Activated naive CD8-positive, alpha-beta T cell treated with anti-CD3 and anti-CD28 coated beads for 36 hours (primary cell): ENCODE measurements around the gene COG2. TPM values are rescaled to one million over a fixed set of nuclear protein-coding genes. Genes with fewer than 3 reads are reported as not detected.
"Not testable (repeated sequence)": the region's sequence is repeated elsewhere in the genome, so short reads cannot be mapped to it uniquely, and the experiment has no call there.

Experiments used
- DNase-seq: peaks from one replicate; pipeline ENCODE4 v3.0.0; 2021
- H3K27ac Mint-ChIP-seq: one replicate; pipeline ENCODE4 v1.8.0; 2022; ENCODE audit warnings: mild to moderate bottlenecking, moderate library complexity, mixed read lengths
- H3K27me3 Mint-ChIP-seq: one replicate; pipeline ENCODE4 v1.8.0; 2022; ENCODE audit warnings: mild to moderate bottlenecking, mixed read lengths
- H3K36me3 Mint-ChIP-seq: one replicate; pipeline ENCODE4 v1.8.0; 2021; ENCODE audit warnings: mild to moderate bottlenecking, mixed read lengths
- H3K4me1 Mint-ChIP-seq: one replicate; pipeline ENCODE4 v1.8.0; 2021; ENCODE audit warnings: mixed read lengths
- H3K4me3 Mint-ChIP-seq: one replicate; pipeline ENCODE4 v1.8.0; 2022; ENCODE audit warnings: mild to moderate bottlenecking, moderate library complexity, mixed read lengths
- H3K9me3 Mint-ChIP-seq: one replicate; pipeline ENCODE4 v1.8.0; 2022; ENCODE audit warnings: mixed read lengths
- total RNA-seq, 2 experiments: library from RNA; stranded (reverse); gene quantifications; one replicate each; pipeline ENCODE4 v1.2.3, GENCODE V29; 2021

Gene COG2
- total RNA-seq, 2 experiments from 2014 or later: 41.0 to 41.7 TPM

DNA sequence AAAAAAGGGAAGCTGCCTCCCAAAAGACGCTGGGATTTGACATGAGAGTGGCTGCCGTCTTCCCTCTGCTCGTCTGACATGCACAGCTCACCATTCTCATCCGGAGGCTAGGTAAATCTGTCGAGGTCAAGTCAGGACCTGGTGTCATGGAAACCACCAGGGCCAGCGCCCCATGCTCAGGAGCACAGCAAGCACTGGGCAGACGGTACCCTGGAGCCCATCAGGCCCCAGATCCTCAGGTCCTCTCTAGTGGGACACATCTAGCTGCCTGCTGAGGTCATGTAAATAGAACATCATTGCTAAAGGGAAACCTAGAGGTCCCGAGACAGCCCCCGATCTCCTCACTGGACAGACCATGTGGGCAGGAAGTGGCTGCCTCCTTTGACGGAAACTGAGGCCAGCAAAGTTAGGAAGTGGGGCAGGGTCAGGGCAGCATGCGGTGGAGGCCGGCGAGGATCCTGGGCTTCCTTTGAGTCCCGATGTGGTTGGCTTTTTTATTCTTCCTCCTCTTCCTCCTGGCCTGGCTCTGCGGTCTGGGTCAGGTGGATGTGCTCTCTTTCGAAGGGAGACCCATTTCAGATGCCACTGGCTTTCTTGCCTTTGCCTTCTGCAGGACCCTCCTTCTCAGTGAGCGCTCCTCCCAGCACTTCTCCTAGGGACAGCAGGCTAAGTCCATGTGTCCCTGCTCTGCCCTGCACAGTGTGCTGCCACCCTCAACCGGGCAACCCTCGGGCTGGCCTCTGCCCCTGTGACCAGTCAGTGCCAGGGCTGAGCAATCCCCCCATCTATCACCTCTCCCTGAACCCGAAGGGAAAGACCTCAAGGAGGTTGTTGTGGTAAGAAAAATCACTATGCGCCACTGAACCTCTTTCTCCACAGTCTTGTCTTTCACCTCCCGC is 65.7 kb downstream of the COG2 start:
- Mint-ChIP-seq H3K4me3 (no peak overlapping the region), H3K27ac (no peak overlapping the region)

GRCh38 chr1:230708631-230709580 is 66.6 kb downstream of the COG2 start:
- no peak overlapping the region for H3K4me3 Mint-ChIP-seq
- H3K36me3 Mint-ChIP-seq: no peaks in the 10 kb centered on the region
- DNase-seq: no peak
- no peak overlapping the region for H3K27ac Mint-ChIP-seq
- H3K27me3 Mint-ChIP-seq: peaks cover 11% of the 10 kb centered on the region
- H3K4me1 Mint-ChIP-seq: no peaks in the 10 kb centered on the region
- H3K9me3 Mint-ChIP-seq: no peaks in the 10 kb centered on the region

More for the DNA sequence above, 65.7 kb downstream of the COG2 start:
- no peaks in the 10 kb centered on the region for H3K36me3 Mint-ChIP-seq
- peaks cover 11% of the 10 kb centered on the region for H3K27me3 Mint-ChIP-seq
- H3K4me1 Mint-ChIP-seq: no peaks in the 10 kb centered on the region
- DNase-seq: no peak
- H3K9me3 Mint-ChIP-seq: no peaks in the 10 kb centered on the region

DNA sequence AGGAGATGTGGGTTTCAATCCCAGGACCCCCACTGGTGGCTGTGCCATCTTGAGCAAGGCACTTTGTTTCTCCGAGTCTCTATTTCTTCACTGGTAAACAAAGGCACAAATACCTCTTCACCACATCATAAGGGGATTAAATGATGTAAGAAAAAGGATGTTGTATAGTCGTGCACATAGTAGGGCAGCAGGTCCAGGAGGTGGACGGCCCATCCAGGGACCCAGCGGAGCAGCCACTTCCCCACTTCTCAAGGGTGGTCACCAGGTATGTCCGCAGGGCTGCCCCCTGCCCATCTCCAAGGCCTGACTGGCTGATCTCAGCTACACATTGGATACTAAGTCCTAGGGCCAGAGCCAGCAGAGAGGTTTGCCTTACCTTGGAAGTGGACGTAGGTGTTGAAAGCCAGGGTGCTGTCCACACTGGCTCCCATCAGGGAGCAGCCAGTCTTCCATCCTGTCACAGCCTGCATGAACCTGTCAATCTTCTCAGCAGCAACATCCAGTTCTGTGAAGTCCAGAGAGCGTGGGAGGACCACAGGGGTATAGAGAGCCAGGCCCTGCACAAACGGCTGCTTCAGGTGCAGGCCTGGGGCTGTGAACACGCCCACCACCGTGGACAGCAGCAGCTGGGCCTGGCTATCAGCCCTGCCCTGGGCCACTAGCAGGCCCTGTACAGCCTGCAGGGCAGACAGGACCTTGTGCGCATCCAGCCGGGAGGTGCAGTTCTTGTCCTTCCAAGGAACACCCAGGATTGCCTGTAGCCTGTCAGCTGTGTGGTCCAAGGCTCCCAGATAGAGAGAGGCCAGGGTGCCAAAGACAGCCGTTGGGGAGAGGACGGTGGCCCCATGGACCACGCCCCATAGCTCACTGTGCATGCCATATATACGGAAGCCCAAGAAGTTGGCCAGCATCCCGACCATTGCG is 67.6 kb downstream of the COG2 start:
- Mint-ChIP-seq H3K4me3 (no peak overlapping the region), H3K36me3 (no peaks in the 10 kb centered on the region), H3K27me3 (peaks cover 10% of the 10 kb centered on the region), H3K4me1 (no peaks in the 10 kb centered on the region), H3K9me3 (no peaks in the 10 kb centered on the region), H3K27ac (no peak overlapping the region)
- no peak for DNase-seq

- H3K27ac Mint-ChIP-seq: no peak overlapping the region
- no peaks in the 10 kb centered on the region for H3K36me3 Mint-ChIP-seq
- H3K4me1 Mint-ChIP-seq: no peaks in the 10 kb centered on the region
- no peak overlapping the region for H3K4me3 Mint-ChIP-seq
- H3K27me3 Mint-ChIP-seq: peaks cover 10% of the 10 kb centered on the region
- DNase-seq: no peak
- no peaks in the 10 kb centered on the region for H3K9me3 Mint-ChIP-seq
These were observed 68.2 kb downstream of the COG2 start for GRCh38 chr1:230710543-230710904.

DNA sequence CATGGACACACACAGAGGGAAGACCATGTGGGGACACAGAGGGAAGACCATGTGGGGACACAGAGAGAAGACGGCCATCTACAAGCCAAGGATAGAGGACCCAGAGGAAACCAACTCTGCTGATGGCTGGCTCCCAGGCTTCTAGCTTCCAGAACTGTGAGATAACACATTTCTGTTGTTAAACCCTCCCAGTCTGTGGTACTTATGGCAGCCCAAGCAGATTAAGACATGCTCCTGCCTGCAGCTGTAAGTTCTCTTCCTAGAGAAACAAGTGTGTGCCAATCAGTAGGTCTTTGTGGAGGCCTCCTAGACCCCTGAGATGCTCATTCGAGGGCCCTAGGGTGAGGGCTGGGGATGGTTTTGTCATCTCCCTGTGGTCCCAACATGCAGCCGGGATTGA is 69.0 kb downstream of the COG2 start:
- H3K36me3 Mint-ChIP-seq: no peaks in the 10 kb centered on the region
- H3K4me1 Mint-ChIP-seq: no peaks in the 10 kb centered on the region
- H3K9me3 Mint-ChIP-seq: no peaks in the 10 kb centered on the region
- DNase-seq: no peak
- H3K27me3 Mint-ChIP-seq: peaks cover 10% of the 10 kb centered on the region
- H3K27ac Mint-ChIP-seq: no peak overlapping the region
- no peak overlapping the region for H3K4me3 Mint-ChIP-seq

- H3K9me3 Mint-ChIP-seq: peaks cover 3% of the 10 kb centered on the region
- DNase-seq: no peak
- no peak overlapping the region for H3K4me3 Mint-ChIP-seq
These were observed 70.2 kb downstream of the COG2 start for GRCh38 chr1:230712470-230712942.

GRCh38 chr1:230713138-230713537 is 70.9 kb downstream of the COG2 start:
- Mint-ChIP-seq H3K27ac (no peak overlapping the region), H3K4me1 (no peaks in the 10 kb centered on the region), H3K36me3 (no peaks in the 10 kb centered on the region)

More at GRCh38 chr1:230712470-230712942, 70.2 kb downstream of the COG2 start:
- H3K27me3 Mint-ChIP-seq: peaks cover 10% of the 10 kb centered on the region
- no peaks in the 10 kb centered on the region for H3K4me1 Mint-ChIP-seq
- no peaks in the 10 kb centered on the region for H3K36me3 Mint-ChIP-seq
- H3K27ac Mint-ChIP-seq: no peak overlapping the region

DNA sequence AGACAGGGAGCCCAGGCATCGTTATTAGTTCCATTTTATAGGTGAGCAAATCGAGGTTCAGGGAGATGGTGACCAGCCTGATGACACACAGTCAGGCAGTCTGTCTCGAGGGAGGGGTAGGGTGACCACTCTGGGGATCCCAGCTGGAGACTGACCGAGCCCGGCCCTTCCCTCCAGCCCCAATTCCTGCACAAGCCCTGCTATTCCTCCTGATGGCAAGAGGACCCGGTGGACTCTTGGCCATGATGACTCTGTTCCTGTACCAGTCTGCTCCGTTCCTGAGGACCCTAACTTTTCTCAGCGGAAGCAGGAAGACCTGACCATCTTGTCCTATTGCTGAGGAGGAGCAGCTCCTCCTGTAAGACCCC is 71.2 kb downstream of the COG2 start:
- no peaks in the 10 kb centered on the region for H3K4me1 Mint-ChIP-seq
- H3K9me3 Mint-ChIP-seq: peaks cover 3% of the 10 kb centered on the region
- DNase-seq: no peak
- H3K4me3 Mint-ChIP-seq: no peak overlapping the region
- no peaks in the 10 kb centered on the region for H3K36me3 Mint-ChIP-seq
- peaks cover 8% of the 10 kb centered on the region for H3K27me3 Mint-ChIP-seq
- no peak overlapping the region for H3K27ac Mint-ChIP-seq

More at GRCh38 chr1:230713138-230713537, 70.9 kb downstream of the COG2 start:
- H3K9me3 Mint-ChIP-seq: peaks cover 3% of the 10 kb centered on the region
- no peak overlapping the region for H3K4me3 Mint-ChIP-seq
- H3K27me3 Mint-ChIP-seq: peaks cover 6% of the 10 kb centered on the region
- DNase-seq: no peak

GRCh38 chr1:230713915-230714764 is 71.9 kb downstream of the COG2 start, which contains the start of gene AGT:
Gene AGT, minus strand, starts transcription at chr1:230714122. Its CDS starts 3,299 bp downstream, at chr1:230710823.
- DNase-seq: no peak
- H3K9me3 Mint-ChIP-seq: peaks cover 3% of the 10 kb centered on the region
- H3K4me3 Mint-ChIP-seq: no peak within 1 kb of the TSS
- H3K4me1 Mint-ChIP-seq: no peaks in the 10 kb centered on the region
- no peaks in the 10 kb centered on the region for H3K36me3 Mint-ChIP-seq
- no peak within 1 kb of the TSS for H3K27ac Mint-ChIP-seq
- peaks cover 10% of the 10 kb centered on the region for H3K27me3 Mint-ChIP-seq

- DNase-seq: no peak
- peaks cover 10% of the 10 kb centered on the region for H3K27me3 Mint-ChIP-seq
- H3K4me1 Mint-ChIP-seq: no peaks in the 10 kb centered on the region
- no peaks in the 10 kb centered on the region for H3K36me3 Mint-ChIP-seq
- H3K9me3 Mint-ChIP-seq: peaks cover 3% of the 10 kb centered on the region
- no peak overlapping the region for H3K27ac Mint-ChIP-seq
- no peak overlapping the region for H3K4me3 Mint-ChIP-seq
These were observed 73.2 kb downstream of the COG2 start for GRCh38 chr1:230715510-230715909.

DNA sequence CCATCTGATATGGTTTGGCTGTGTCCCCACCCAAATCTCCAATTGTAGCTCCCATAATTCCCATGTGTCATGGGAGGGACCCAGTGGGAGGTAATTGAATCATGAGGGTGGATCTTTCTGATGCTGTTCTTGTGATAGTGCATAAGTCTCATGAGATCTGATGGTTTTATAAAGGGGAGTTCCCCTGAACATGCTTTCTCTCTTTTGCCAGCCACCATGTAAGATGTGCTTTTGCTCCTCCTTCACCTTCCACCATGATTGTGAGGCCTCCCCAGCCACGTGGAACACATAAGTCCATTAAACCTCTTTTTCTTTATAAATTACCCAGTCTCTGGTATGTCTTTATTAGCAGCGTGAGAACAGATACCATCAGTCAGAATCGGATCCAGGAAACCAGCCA is 74.2 kb downstream of the COG2 start:
- peaks cover 14% of the 10 kb centered on the region for H3K27me3 Mint-ChIP-seq
- H3K9me3 Mint-ChIP-seq, DNase-seq, H3K4me3 Mint-ChIP-seq, H3K4me1 Mint-ChIP-seq, H3K36me3 Mint-ChIP-seq, H3K27ac Mint-ChIP-seq: not testable (repeated sequence)

DNA sequence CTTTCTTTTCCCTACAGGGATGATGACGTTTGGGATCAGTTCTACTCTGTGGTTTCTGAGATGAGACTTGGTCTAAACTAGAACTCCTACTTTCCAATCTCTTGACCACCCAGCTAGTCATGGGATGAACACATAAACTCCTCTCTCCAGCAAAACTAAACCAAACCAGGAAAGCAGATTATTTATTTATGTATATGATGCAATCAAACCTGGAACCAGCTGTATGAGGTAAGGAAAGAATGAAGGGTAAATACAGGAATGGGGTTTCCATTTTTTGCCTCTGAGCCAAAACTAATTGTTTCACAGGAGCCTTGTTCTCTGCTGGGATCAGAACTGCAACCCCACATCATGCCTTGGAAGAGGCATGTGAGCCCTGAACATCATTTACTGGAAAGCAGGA is 75.0 kb downstream of the COG2 start:
- Mint-ChIP-seq H3K4me1 (no peaks in the 10 kb centered on the region), H3K27me3 (peaks cover 15% of the 10 kb centered on the region), H3K27ac (no peak overlapping the region), H3K4me3 (no peak overlapping the region), H3K36me3 (peaks cover 4% of the 10 kb centered on the region), H3K9me3 (peaks cover 8% of the 10 kb centered on the region)
- no peak for DNase-seq

- H3K27ac Mint-ChIP-seq, H3K4me3 Mint-ChIP-seq, DNase-seq, H3K9me3 Mint-ChIP-seq, H3K36me3 Mint-ChIP-seq, H3K4me1 Mint-ChIP-seq: not testable (repeated sequence)
- peaks cover 13% of the 10 kb centered on the region for H3K27me3 Mint-ChIP-seq
These were observed 79.7 kb downstream of the COG2 start for GRCh38 chr1:230721849-230722522.
